GM21529 (cell line): ENCODE results near the gene CREBBP.

Experiments used
- ATAC-seq: cut with Tn5 transposase; IDR thresholded peaks from one replicate; pipeline ENCODE4 v1.9.1; 2021; ENCODE audit not compliant: unreplicated experiment

Gene CREBBP

DNA sequence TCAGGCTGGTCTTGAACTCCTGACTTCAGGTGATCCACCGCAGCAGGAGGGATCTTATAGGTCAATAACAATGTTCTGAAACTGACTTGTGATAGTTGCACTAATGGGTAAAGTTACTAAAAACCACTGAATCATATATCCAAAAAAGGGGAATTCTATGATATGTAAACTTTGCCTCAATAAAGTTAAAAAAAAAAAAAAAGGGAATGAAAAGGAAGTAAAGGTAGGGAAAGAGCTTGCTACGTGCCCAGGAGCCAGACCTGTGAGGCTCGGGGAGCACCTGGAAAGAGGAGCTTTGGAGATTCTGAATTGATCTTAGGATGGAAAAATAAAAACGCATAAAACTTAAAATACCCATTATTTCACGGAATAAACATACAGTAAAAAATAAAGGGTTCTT, 142.4 kb downstream of the CREBBP start:
- ATAC-seq = no peak

DNA sequence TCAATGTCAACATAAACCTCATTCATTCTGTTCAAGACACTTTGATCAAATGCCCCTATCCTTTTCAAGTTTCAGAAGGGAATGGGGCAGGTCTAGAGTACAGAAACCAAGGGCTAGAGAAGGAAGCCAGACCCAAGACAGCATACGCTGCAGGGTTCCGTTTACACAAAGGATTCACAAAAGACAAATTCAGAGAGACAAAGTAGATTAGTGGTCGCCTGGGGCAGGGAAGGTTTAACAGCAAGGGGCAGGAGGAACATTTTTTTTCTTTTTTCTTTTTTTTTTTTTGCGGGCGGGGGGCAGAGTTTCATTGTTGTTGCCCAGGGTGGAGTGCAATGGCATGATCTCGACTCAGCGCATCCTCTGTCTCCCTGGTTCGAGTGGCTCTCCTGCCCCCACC, 143.3 kb downstream of the CREBBP start:
- no peak for ATAC-seq

DNA sequence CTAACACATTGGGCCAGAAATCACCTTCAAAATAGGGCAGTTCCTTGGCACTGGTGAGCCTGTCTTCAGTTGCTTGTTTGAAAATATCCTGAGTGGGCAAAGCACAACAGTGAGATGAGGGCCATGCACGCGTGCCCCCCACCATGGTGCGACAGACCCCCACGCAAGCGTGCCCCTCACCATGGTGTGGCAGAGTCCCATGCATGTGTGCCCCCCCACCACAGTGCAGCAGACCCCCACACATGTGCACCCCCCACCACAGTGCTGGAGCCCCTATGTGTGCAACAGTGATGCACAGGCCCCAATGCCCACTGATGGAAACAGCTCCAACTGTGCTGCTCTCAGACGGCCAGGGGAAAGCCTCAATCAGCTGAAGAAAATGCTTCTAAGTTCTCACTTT, 144.4 kb downstream of the CREBBP start:
- ATAC-seq = no peak

DNA sequence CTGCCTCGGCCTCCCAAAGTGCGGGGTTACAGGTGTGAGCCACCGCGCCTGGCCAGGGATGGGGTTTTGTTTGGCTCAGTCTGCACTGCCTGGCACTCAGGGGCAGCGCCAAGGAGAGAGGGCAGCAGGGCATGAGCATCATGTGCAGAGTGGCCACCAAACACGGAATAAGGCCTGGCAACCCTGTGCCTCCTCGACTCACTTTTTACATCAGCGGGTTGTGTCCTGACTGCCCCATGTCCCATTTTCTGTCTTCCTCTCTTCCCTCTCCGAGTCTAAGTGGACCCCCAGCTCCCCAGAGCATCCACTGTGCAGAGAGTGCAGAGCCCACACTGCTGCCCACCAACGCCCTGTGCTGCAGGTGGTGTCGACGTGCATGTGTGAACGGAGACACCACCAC, 145.0 kb downstream of the CREBBP start:
- no peak for ATAC-seq

DNA sequence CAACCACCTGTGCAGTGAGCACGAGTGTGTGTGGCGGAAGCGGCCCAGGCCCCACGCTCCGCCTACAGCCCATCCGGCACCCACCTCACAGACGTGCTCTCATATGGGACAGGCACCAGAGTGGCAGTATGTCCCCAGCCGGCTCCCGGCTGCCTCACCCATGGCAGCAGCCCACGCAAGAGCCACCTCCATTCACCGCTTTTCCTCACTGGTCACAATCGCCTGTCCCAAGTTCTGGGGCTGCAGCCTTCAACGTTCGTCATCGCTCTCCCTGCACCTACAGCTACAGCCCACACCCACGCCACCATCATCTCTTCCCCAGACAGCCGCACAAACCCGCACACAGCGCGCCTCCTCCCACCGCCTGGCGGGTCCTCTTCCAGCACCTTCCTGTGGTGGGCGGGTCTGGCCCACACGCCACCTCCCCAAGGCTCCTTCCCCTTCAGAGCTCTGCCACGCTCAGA, 145.7 kb downstream of the CREBBP start:
- ATAC-seq = no peak

DNA sequence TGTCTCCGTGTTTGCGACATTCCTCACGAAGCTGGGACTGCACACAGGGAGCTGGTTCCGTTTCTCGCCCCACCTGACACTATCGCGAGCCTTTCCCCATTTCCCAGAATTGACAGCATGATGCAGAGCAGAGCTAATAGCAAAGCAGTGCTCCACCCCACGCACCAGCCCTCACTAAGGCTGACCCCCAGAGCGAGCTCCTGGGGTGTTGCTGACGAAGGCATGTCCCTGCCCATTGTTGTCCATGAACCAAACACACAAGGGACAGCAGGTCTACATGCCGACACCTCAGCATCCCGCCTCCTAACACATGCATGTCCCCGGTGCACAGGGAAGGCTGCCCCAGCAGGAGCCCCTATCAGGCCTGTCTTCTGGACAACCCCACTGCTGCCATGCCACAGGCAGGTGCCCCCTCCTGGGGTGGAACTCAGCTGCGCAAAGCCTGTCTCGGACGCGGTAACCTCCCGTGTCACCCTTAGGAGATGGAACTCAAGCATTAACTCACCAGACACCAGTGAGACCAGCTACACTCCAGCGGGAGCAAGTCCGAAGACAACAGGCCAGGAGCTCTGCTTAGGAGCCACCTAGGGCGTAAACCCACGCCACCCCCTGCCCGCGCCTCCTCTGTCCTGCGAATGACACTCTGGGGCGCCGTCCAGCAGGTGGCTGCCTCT, 146.3 kb downstream of the CREBBP start:
- ATAC-seq = no peak

DNA sequence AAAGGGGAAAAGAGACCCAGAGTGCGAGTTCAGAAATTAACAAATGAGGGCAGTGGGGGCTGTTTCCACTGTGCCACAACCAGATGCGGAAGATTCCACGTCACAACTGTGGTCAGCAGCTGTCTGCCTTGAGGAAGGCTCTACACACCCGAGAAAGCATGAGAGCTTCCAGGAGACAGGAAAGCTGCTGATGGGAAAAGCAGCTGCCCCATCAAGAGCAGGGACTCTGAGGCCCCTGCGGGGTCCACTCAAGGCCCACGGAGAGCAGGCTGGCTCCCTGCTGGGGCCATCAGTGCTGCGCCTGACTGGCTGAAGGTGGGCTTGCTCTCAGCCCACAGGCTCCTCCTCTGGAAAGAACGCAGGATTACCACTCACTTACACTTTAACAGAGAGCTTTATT, 148.3 kb downstream of the CREBBP start:
- ATAC-seq = no peak

DNA sequence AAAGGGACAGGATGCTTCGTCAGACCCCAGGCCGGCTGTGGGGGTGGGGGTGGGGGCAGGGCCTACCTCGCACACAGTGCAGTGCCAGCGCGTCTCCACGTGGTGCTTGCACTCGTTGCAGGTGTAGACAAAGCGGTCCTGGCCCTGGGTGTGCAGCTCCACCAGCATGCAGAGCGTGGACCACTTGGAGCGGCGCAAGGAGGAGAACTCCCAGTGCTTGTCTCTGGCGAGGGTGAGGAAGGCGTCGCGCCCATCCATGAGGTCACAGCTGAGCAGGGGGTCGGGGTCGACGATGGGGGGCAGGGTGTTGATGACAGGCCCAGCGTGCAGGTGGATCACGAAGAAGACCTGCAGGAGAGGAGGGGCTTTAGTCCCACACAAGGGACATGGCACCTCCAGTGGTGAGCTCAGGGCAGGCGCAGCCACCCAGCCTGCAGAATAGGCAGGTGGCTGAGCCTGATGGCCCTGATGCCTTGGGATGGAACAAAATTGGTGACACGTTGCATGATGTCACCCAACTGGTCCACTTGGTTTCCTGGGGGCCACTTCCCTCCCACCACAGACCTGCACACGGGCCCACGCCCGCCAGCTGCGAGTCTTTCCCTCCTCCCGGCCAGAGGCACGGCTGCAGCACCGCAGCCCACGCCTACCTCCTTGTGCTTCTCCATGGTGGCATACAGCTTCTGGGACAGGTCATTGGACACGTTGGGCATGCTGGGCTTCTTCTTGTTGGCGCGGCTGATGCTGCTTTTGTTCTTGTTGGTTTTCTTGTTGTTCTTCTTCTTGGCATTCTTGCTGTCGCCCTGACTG, 149.2 kb downstream of the CREBBP start:
- no peak for ATAC-seq

DNA sequence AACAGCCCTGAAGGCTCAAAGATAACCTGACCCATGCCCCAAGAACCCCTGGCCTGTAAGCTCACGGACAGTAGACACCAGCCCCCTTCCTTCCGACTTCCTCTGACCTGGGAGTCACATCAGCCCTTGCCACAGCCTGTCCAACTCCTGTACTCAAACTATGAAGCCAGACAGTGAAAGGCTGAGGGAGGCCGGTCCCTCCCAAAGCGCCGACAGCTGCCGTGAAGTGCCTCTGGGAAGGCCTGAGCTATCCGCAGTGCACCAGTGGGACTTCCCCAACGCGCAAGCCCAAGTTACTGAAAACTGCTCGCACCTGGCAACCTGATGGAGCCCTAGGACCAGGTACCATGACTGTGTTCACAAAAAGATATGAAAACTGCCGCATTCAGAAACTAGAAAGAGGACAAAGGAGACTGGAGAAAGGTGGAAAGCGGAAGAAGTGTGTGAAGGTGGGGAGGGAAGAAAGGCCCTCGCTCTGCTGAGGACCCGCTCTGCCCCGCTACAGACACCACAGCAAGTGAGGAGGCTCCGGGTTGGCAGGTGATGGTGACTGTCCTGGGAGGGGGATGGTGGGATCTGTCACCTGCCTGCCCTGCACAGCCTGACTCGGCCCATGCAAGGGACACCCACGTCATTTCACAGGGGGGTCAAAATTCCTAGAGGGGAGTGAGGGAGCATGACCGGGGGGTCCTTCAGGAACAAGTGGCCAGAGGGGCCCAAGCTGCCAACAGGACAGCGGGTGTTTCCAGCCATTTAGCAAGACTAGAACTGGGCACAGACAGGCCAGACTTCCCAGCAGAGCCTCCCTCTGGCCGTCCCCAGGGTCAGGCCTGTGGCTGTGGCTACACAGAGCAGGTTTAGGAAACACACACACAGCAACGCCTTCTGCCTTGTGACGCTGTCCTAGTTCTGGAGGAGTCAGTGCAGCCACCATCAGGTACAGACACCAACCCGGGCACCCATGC, 150.1 kb downstream of the CREBBP start:
- no peak for ATAC-seq

DNA sequence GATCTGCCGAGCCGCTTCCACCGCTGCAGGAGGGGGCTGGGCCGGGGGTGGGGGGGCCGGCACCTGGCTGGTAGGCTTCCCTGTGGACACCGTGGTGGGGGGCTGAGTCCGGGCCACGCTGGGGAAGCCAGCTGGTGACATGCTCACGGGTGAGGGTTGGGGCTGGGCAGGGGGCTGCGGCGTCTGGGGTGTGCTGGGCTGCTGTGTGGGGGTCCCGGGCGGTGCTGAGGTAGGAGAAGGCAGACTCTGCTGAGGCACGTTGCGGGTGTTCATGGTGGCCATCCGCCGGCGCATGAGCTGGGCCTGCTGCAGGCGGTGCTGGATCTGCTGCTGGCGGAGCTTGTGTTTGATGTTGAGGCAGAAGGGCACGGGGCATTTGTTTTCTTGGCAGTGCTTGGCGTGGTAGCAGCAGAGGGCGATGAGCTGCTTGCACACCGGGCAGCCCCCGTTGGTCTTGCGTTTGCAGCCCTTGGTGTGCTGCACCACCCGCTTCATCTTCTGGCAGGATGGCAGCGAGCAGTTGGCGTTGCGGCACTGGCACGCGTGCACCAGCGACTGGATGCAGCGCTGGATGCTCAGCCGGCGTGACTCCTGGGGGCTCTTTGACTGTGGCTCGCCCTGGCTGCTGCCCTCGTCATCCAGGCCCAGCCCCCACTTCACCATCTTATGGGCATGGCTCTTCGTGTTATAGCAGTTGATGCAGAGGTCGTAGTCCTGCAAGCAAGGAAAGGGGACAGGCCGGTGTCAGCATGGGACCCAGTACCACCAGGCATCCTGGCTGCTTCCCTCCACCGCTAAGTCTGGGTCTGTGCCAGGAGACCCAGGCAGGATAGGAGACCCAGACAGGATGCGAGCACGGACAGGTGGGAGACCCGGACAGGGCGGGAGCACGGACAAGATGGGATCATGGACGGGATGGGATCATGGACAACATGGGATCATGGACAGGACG, 151.1 kb downstream of the CREBBP start:
- no peak for ATAC-seq

DNA sequence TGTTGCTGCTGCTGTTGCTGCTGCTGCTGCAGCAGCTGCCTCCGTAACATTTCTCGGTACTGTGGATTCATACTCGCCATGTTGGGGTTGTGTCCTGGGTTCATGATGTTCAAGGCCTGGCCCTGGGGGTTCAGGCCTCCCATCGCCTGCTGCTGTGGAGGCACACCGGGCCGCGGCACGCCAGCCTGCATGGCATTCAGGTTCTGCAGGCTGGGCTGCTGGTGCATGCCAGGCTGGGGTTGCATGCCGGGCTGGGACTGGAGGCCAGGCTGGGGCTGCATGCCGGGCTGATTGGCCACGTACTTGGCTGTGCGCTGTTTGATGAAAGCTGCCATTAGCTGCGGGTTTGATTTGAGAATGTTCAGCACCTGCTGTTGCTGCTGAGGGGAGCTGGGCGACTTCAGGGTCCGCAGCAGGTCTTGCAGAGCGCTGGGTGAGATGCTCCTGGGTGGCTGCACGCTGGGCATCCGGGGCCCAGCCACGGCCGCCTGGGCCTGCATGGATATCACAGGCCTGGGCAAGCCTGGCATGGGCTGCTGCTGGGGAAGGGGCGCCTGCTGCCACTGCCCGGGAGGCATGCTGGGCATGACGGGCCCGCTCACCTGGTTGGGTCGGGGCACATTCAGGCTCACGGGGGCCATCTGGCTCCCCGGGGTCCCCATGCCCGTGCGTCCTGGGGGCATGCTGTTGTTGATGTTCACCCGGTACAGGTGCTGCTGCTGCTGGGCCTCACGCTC, 151.9 kb downstream of the CREBBP start:
- ATAC-seq = no peak

DNA sequence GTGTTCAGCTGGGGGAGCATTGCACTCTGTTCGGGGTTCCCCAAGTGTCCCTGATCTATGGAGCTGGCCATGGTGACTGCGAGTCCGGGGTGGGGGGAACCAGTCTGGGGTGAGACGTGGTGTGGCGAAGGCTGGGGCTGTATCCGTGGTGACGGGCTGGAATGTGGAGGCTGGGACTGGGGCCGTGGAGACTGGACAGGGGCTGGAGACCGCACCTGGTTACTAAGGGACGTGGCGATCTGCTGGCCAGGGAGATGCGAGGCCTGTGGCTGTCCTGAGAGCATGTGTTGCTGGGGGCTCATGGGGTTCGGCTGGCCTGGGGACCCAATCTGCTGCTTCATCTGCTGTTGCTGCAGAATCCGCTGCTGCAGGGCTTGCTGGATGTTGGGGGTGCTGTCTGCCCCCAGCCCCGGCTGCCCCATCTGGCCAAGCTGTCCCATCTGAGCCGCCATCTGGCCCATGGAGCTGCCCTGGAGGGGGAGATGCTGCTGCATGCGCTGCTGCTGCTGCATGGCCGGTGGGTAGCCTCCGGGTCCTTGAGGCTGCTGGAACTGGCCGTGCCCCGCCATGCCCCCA, 152.6 kb downstream of the CREBBP start:
- no peak for ATAC-seq

DNA sequence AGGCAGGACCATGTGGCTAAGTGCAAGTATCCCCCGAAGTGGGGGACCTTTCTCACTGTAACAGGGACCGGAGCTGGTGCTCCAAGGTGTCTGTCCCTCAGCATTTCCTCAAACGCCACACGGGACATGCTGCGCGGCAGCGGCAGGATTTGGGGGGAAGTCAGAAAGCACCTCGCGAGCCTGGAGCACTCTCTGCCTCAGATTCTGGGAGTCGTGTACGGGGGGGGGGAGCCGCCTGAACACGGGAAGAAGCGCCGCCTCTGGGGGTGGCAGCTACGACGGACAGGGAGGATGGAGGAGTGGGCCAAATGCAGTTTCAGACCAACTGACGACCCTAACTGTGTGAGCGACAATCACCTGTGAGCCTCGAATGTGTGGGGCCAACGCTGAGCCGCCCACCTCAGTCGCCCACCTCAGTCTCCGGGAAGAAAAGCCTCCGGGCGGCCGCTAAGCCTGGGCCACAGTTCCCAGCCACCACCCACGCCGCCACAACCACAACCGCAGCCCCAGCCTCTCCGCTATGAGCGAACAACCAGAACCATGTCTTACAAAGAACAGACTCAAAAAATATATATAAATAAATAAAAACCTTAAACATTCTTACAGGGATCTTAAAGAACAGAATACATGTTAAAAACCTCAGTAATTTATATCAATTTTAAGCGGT, 154.4 kb downstream of the CREBBP start:
- no peak for ATAC-seq

DNA sequence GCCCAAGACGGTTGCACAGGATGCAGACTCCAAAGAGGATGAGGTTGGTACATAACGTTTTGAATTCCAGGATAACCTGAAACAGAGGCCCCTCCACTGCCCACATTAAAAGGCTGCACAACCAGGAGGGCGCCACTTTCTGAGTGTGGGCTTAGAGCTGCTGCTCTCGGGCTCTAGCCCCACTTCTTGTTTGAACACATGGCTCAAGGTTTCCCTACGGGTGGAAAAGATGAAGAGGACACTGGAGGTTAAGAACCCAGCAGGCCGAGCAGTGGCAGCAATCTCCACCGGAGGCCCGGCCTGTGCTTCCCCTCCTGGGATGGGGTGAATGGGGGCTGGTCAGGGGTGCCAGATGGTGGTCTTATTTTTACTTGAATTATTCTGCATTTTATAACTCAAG, 155.2 kb downstream of the CREBBP start:
- no peak for ATAC-seq

DNA sequence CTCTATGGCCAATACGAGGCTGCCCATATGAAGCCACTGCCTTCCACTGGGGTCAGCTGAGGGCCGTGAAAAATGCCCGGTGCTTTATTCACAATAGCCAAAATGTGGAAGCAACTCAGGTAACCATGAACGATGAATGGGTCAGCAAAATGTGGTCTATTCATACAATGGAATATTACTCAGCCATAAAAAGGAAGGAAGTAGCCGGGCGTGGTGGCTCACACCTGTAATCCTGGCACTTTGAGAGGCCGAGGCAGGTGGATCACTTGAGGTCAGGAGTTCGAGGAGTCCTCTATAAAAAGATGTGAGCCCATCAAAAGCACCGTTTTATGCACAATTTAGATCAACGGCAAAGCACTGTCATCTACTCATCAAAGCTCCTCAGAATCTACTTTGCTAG, 158.0 kb downstream of the CREBBP start:
- ATAC-seq = no peak

DNA sequence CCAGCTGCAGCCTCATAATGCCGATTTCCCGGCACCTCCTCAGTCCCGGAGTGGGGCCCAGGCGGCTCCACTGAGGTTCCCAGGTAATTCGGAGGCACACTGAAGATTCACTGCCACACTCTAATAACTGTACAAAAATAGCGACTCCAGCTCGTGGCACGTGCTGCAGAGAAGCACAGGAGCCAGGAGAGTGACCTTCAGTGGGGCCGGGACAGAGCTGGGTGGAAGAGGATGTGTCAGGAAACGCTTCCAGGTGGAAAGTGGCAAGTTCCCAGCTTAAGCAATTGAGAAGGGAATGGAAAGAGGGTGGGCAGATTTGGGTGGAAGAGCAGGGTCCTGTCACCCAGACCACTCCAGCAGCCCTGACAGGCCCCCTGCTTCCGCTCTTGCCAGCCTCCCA, 160.1 kb downstream of the CREBBP start:
- no peak for ATAC-seq

DNA sequence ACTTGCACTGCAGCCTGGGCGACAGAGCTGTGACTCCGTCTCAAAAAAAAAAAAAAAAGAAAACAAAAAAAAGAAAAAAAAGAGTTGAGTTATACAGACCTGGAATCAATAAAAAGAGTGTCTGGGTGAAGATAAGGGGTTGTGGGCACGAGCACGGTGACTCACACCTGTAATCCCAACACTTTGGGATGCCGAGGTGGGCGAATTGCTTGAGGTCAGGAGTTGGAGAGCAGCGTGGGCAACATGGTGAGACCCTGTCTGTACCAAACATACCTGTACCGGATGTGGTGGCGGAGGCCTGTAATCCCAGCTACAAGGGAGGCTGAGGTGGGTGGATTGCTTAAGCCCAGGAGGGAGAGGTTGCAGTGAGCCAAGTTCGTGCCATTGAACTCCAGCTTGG, 161.9 kb downstream of the CREBBP start:
- ATAC-seq = no peak

DNA sequence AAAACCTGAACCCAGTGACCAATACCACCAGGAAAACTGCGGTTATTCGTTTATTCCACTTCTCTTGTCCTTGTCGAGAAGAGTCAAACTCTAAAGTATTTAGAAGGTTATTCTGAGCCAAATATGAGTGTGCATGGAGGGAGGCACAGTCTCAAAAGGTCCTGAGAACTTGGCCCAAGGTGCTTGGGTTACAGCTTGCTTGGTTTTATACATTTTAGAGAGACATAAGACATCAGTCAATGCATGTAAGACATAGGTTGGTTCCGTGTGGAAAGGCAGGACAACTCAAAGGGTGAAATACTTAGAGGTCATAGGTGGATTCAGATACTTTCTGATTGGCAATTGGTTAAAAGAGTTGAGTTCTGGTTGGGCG, 162.5 kb downstream of the CREBBP start:
- no peak for ATAC-seq
